ENCODE results near the gene SGTB. TPM values are rescaled to one million over a fixed set of nuclear protein-coding genes. Genes with fewer than 3 reads are reported as not detected.

Gene SGTB
- total RNA-seq, 1 experiment from 2014 or later, result 9.2 TPM

DNA sequence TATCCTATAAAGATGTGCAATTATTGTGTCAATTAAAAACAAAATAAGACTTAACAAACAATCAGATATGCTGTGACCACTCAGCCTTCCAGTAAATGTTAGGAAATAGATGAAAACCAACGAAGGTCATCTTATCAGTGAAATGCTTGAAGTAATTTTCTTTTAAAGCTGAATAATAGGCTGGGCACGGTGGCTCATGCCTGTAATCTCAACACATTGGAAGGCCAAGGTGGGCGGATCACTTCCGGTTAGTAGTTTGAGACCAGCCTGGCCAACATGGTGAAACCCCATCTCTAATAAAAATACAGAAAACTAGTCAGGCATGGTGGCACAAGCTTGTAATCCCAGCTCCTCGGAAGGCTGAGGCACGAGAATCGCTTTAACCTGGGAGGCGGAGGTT lies 31.3 kb upstream of the SGTB start:
- intact Hi-C loops (cut with micrococcal nuclease; ENCODE audit: unreplicated experiment) (no loop called here), in situ Hi-C loops (cut with HindIII; ENCODE audit: low pct_unique_long_range_greater_than_20kb, low sequenced_read_pairs) (no loop called here)
- H3K4me1 ChIP-seq (ENCODE audit: control insufficient read depth, insufficient read depth, low read length), result no peaks in the 10 kb centered on the region
- TF ChIP-seq, protein P1, sequence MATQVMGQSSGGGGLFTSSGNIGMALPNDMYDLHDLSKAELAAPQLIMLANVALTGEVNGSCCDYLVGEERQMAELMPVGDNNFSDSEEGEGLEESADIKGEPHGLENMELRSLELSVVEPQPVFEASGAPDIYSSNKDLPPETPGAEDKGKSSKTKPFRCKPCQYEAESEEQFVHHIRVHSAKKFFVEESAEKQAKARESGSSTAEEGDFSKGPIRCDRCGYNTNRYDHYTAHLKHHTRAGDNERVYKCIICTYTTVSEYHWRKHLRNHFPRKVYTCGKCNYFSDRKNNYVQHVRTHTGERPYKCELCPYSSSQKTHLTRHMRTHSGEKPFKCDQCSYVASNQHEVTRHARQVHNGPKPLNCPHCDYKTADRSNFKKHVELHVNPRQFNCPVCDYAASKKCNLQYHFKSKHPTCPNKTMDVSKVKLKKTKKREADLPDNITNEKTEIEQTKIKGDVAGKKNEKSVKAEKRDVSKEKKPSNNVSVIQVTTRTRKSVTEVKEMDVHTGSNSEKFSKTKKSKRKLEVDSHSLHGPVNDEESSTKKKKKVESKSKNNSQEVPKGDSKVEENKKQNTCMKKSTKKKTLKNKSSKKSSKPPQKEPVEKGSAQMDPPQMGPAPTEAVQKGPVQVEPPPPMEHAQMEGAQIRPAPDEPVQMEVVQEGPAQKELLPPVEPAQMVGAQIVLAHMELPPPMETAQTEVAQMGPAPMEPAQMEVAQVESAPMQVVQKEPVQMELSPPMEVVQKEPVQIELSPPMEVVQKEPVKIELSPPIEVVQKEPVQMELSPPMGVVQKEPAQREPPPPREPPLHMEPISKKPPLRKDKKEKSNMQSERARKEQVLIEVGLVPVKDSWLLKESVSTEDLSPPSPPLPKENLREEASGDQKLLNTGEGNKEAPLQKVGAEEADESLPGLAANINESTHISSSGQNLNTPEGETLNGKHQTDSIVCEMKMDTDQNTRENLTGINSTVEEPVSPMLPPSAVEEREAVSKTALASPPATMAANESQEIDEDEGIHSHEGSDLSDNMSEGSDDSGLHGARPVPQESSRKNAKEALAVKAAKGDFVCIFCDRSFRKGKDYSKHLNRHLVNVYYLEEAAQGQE (IDR thresholded peaks at IDR 0.05; ENCODE audit: insufficient read depth in 1 of 2, low read depth in 2 of 2, low read length in 1 of 2), result no peak
- TF ChIP-seq TCF7L2 (IDR thresholded peaks at IDR 0.05; ENCODE audit: low read depth, low read length) (no peak), SIN3A (IDR thresholded peaks at IDR 0.05; ENCODE audit: borderline replicate concordance, insufficient read depth, low read depth, low read length) (no peak), POLR2AphosphoS5 (IDR thresholded peaks at IDR 0.05; ENCODE audit: low read depth, low read length) (no peak)
- TF ChIP-seq, protein P2, sequence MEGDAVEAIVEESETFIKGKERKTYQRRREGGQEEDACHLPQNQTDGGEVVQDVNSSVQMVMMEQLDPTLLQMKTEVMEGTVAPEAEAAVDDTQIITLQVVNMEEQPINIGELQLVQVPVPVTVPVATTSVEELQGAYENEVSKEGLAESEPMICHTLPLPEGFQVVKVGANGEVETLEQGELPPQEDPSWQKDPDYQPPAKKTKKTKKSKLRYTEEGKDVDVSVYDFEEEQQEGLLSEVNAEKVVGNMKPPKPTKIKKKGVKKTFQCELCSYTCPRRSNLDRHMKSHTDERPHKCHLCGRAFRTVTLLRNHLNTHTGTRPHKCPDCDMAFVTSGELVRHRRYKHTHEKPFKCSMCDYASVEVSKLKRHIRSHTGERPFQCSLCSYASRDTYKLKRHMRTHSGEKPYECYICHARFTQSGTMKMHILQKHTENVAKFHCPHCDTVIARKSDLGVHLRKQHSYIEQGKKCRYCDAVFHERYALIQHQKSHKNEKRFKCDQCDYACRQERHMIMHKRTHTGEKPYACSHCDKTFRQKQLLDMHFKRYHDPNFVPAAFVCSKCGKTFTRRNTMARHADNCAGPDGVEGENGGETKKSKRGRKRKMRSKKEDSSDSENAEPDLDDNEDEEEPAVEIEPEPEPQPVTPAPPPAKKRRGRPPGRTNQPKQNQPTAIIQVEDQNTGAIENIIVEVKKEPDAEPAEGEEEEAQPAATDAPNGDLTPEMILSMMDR (IDR thresholded peaks at IDR 0.05), result no peak
- DNase-seq (ENCODE audit: low read depth, low spot score) (no peak), ATAC-seq (no peak)
- no peaks in the 10 kb centered on the region for H3K9me3 ChIP-seq (ENCODE audit: control insufficient read depth, insufficient read depth, low read depth, low read length)
- H3K27ac ChIP-seq (ENCODE audit: low read length), result no peak overlapping the region
- POLR2A ChIA-PET, result no interaction called here
- no peak overlapping the region for H3K4me3 ChIP-seq (ENCODE audit: low read depth in 2 of 2, low read length in 2 of 2)
- no peaks in the 10 kb centered on the region for H3K27me3 ChIP-seq (ENCODE audit: control insufficient read depth, insufficient read depth, low read length)
- BruUV-seq (replicated peaks), result no TSS peak
- CTCF ChIA-PET, result no interaction called here
- H3K36me3 ChIP-seq (ENCODE audit: control insufficient read depth, insufficient read depth, low read length), result no peaks in the 10 kb centered on the region; the same call in 1 of the 2 replicates

DNA sequence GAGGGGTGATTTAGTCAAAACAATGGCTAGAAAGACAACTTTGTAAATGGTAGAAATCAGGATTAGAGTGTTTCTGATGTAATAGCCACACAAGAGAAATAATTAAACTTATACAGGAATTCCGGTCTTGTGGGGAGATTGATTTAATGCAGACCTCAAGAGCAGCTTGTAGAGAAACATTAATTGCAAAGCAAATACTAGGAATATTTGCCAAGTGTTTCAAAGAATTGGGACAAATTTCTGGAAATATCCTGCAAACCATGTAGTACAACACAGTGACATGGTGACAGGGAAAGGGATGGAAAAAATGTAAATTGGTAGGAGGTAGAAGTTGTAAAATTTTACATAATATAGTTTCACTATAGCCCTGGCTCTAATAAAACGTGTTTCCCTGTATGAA lies 29.0 kb upstream of the SGTB start:
- in situ Hi-C loops (cut with HindIII; ENCODE audit: low pct_unique_long_range_greater_than_20kb, low sequenced_read_pairs), result no loop called here
- ChIA-PET POLR2A (interaction anchor here (0.6 kb wide), 1 partner anchor 215 kb away, joined by 16 read pairs; no protein-coding TSS in a partner anchor), CTCF (no interaction called here)
- no peaks in the 10 kb centered on the region for H3K27me3 ChIP-seq (ENCODE audit: control insufficient read depth, insufficient read depth, low read length)
- H3K36me3 ChIP-seq (ENCODE audit: control insufficient read depth, insufficient read depth, low read length), result no peaks in the 10 kb centered on the region; the same call in 1 of the 2 replicates
- intact Hi-C loops (cut with micrococcal nuclease; ENCODE audit: unreplicated experiment), result no loop called here
- H3K27ac ChIP-seq (ENCODE audit: low read length), result no peak overlapping the region
- H3K4me3 ChIP-seq (ENCODE audit: low read depth in 2 of 2, low read length in 2 of 2), result no peak overlapping the region
- DNase-seq (ENCODE audit: low read depth, low spot score) (no peak), ATAC-seq (no peak)
- TF ChIP-seq SIN3A (IDR thresholded peaks at IDR 0.05; ENCODE audit: borderline replicate concordance, insufficient read depth, low read depth, low read length), result no peak
- no peak for TF ChIP-seq POLR2AphosphoS5 (IDR thresholded peaks at IDR 0.05; ENCODE audit: low read depth, low read length)
- TF ChIP-seq TCF7L2 (IDR thresholded peaks at IDR 0.05; ENCODE audit: low read depth, low read length), result no peak
- TF ChIP-seq, protein P1 (IDR thresholded peaks at IDR 0.05; ENCODE audit: insufficient read depth in 1 of 2, low read depth in 2 of 2, low read length in 1 of 2), result no peak
- TF ChIP-seq, protein P2 (IDR thresholded peaks at IDR 0.05), result no peak
- BruUV-seq (replicated peaks), result no TSS peak
- H3K4me1 ChIP-seq (ENCODE audit: control insufficient read depth, insufficient read depth, low read length), result no peaks in the 10 kb centered on the region
- no peaks in the 10 kb centered on the region for H3K9me3 ChIP-seq (ENCODE audit: control insufficient read depth, insufficient read depth, low read depth, low read length)
